GM21528 (cell line): ENCODE results near the gene APOD.

Source experiments
- ATAC-seq: cut with Tn5 transposase; IDR thresholded peaks from one replicate; pipeline ENCODE4 v1.9.1; 2021; ENCODE audit warnings: mild to moderate bottlenecking, moderate library complexity; ENCODE audit not compliant: unreplicated experiment, low FRiP score

APOD gene

DNA sequence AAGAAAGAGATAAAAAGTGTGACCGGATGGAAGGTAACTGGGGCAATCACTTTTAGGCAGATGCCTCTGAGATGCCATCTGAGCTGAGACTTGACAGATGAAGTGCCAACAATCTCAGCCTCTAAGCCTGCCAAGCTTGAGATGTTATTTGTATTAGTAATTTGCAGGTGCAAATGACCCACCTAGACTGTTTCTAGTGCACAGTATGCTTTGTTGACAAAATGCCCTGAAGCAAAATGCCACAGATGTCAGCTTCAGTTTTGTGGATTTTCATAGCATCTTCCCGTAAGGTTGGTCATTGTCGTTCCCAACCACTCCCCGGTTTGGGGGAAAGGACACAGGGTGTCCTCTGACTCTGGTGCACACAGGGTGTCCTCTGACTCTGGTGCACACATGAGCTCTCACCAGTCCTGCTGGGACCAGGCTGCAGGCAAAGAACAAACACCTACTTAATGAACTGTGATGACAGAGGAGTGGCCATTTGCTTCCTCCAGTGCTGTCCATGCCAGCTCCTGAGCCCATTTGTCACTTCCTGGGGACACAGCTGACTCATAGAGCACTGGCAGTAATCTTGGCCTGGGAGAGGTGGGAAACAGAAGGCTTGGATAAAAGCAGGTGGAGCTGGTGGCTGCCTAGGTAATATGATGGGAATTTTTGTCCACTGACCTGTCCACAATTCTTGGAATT is 23.9 kb downstream of the APOD start:
- ATAC-seq: no peak

DNA sequence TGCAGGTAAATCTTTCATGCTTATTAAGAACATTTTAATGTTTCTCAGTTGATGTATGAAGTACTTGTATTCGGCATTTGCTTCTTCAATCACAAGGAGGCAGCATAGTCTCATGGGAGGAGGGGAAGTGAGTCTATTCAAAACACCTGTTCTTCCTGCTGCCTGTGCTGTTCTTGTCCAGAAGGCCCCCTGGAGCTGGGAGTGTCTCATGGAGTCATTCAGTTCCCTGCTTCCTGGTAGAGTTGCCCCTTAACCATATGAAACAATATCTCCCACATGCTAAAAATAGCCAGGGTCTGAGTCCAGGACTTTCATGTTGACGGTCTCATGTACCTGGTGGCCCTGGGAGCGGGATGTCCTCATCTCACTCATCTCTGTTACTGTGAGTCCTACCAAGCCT is 25.1 kb downstream of the APOD start:
- no peak for ATAC-seq

DNA sequence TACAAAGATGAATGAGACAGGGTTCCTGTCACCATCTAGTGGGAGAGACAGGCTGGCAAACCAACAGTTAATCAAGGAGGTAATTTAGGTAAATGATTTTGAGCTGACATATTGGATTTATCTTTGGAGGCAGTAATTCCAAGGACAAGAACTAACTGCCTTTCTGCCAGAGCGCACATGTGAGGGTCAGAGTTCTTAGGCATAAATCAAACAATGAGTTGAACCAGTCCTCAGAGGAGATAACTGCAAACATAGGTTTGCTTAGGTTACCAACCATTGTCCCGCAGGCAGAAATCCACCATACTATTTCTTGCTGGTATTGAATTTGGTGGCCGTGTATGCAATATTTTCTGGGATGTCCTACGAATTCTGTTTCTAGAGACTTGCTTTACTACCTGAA is 26.4 kb downstream of the APOD start:
- no peak for ATAC-seq

- no peak for ATAC-seq
Measured at GRCh38 chr3:195556390-195556789, 27.4 kb downstream of the APOD start.

DNA sequence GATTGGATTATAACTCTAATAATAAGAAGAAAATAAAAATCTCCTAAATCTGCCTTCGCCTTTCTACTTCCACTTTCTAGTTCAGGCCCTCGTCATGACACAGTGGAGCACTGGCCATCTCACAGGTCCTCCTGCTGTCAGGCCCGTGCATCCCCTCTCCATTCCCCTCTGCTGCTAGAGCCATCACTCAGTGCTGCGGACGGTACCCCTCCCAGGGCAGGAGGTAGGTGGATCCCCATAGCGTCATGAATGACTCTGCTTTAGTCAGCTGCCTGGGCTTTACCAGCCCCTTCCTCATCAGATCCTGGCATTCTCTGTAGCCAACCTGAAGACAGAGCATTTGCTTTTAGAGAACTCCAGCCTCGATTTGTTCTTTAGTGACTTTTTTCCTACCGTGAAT is 28.6 kb downstream of the APOD start:
- no peak for ATAC-seq

GRCh38 chr3:195554458-195554857 is 29.3 kb downstream of the APOD start:
- no peak for ATAC-seq

GRCh38 chr3:195553268-195553667 is 30.5 kb downstream of the APOD start:
- ATAC-seq: no peak

- no peak for ATAC-seq
Measured at GRCh38 chr3:195551381-195551978, 32.3 kb downstream of the APOD start.

- ATAC-seq: no peak
Measured at GRCh38 chr3:195550723-195551122, 33.0 kb downstream of the APOD start.

- peak; percentile 57 for ATAC-seq
Measured at GRCh38 chr3:195549931-195550519, 33.7 kb downstream of the APOD start.

DNA sequence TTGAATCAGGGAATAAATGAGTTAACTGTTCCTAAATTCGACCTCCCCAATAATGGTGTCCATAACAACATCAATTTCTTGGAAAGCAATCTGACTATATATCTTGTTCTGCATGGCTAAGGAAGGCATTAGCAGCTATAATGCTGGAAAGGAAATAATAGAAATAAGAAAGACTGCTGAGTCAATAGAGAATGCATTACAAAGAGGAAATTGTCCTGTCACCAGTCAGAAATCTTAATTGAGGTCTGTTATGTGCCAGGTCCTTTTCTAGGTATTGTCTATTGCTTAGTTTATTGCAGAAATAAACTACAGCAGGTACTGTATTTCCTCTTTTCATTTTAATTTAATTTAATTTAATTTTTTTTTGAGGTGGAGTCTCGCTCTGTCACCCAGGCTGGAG is 34.8 kb downstream of the APOD start:
- ATAC-seq: no peak

DNA sequence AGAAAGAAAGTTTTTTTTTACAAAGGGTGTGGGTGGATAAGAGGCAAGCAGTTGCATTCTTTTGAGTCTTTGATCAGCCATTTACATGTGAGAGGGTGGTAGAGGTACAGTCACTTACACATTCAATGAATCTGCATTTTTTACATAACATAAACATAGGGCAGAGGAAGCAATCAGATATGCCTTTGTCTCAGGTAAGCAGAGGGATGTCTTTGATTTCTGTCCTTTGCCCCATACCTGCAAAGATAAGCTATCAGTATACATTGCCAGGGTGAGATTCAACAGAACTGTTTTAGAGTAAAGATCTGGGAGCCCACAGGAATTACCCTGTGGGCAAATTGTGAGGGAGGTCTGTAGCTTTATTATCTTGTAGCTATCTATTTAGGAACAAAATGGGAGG is 35.2 kb downstream of the APOD start:
- no peak for ATAC-seq

GRCh38 chr3:195548006-195548405 is 35.7 kb downstream of the APOD start:
- ATAC-seq: no peak

- no peak for ATAC-seq
Measured at GRCh38 chr3:195546130-195546560, 37.6 kb downstream of the APOD start.

DNA sequence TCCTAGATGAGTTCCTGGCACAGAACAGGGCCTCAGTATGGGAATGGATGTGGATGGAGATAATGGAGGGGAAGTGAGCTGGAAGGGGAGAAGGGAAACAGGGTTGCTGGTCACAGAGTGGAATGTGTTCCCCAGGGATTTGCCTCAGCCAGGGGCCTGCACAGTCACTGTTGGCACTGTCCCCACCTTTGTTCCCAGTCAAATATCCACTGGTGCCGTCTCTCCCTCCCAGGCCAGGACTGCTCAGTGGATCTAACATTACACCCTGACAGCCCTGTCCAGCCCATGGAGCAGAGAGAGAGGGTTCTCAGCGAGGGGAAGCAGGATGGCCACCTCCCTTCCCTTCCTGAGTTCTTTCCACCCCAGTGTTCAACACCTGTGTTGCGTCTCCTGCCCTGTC is 39.1 kb downstream of the APOD start:
- no peak for ATAC-seq

DNA sequence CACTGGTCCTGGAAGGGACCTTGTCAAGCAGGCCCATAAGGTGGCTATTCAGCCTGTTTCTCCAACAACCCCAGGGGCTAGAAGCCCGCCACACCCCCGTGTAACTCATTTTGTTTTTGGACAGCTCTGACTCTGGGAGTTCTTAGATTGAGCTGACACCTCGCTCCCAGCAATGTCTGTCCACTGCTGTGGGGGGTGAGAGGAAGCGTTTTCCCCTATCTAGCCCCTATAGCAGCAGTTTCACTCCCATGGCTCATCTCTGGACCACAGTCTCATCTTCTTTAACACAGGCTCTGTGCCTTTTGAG is 39.6 kb downstream of the APOD start:
- no peak for ATAC-seq

GRCh38 chr3:195543500-195544229 is 40.1 kb downstream of the APOD start:
- peak; percentile 6 for ATAC-seq

DNA sequence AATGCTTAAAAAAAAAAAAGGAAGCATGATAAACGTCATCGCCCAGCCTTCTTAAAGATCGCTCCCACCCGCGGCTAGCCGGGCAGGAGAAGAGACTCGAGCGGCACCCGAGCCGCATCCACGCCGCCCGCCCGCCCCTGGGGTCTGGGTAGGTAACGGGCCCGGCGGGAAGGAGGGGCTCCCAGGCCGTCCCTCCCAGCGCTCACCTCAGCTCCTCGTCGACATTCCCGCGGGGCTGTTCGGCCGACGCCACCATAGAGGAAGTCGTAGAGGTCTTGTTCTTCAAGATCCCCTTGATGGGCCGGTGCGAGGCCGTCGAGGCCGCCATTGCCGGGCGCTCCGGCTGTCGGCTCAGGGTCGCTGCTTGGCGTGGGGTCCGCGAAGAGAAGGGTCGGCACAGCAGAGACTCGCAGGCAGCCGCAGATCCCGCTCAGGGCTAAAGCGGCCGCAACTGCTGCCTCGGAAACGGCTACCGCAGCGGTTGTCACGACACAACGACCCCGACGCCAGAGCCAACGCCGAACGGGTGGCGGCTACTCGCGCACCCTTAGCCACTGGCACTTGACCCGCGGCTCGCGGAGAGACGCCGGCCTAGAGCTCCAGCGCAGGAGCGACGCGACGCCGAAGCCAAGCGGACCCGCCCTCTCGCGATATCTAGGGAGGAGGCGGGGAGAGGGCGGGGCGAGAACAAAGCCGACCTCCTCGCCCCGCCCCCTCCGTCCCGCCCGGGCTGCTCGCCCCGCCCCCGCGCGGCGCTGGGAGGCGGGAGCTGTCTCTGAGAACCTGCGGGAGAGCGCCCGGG is 40.8 kb downstream of the APOD start, which contains the start of gene PPP1R2:
Gene PPP1R2, minus strand, starts transcription at position 628 of the 802 bp plus-strand sequence. Its CDS starts 300 bp downstream, at position 328.
- peak; percentile 68 for ATAC-seq

- no peak for ATAC-seq
Measured at GRCh38 chr3:195542316-195542697, 41.4 kb downstream of the APOD start.

DNA sequence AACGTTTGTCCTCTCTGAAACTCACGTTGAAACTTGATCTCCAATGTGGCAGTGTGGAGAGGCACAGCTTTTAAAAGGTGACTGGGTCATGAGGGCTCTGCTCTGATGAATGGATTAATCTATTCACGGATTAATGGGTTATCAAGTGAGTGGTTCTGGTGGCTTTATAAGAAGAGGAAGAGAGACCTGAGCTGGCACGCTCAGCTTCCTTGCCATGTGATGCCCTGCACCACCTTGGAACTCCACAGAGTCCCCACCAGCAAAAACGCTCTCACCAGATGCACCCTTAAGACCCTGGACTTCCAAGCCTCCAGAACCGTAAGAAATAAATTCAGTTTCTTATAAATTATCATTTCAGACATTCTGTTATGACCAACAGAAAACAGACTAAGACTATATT is 43.2 kb downstream of the APOD start:
- ATAC-seq: no peak

DNA sequence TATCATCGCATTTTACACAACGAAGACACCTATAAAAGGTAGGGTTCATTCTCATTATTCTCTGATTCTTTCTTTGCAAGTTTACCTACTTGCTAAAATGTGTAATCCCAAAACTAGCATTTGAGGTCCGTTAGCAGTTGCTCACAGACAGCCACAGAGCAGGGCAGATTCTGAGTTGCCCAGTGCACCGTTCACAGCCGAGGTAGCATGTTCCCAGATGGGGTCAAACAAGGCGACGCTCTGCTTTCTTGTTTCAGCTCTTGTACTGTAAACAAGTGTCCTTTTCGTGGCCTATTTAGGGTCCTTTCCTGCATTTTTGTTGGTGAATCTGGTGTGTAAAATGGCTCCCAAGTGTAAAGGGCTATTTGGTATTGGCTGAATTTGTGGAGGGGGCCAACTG is 43.7 kb downstream of the APOD start:
- no peak for ATAC-seq
